Kidney glomerular epithelial cell (primary cell): Measurements from ENCODE around the gene EVA1B.
A peak's percentile ranks its signal among the peaks of the same experiment; 100 is the strongest.

Experiments used
- DNase-seq: peaks from one replicate; lab custom pipeline; 2025; lab: John Stamatoyannopoulos, UW

EVA1B gene

DNA sequence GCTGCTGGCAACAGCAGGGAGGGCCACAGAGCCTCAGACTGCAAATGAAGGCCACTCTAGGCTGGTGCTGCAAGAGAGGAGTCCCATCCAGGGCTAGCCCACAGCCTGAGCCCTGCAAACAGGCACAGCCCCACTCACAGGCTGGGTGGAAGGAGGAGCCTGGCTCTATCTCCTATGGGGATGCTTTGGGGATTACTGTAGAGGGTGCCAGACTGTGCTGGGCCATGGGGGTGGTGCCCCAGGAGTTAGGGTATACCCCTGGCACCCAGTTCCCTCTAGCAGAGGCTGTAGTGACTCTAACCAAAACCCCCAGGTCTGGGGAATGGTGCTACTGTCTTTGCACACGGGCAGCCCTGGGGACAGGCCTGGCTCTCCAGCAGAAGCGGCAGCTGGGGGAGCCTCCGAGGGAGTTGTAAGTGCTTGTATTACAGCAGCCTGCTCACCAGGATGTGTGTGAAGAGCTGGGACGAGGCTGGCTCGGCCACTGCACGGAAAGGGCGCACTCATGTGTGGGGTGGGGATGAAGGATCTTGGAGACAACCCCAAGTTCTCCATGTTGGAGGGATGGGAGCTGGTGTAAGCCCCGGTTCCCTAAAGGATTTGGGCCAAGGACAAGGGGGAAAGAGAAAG, 23.4 kb upstream of the EVA1B start:
- no peak for DNase-seq

DNA sequence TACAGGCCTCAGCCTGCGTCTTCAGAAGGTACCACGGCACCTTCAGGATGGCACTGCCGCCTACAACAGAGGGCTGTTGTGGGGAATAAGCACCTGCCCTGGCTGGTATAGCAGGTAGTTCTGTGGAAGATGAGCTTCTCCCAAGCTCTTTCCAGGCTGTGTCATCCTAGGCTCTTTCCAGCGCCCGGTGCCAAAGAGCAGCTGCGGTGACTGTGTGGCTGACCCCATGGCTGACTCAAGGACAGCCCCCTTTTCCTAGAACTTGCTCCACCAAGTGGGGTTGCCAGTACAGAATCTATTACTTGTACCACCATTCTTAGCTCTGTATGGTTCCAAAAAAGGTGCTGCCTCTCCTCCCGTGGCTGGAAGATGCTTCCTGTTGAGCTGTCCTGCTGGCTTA, 21.9 kb upstream of the EVA1B start:
- DNase-seq: no peak

DNA sequence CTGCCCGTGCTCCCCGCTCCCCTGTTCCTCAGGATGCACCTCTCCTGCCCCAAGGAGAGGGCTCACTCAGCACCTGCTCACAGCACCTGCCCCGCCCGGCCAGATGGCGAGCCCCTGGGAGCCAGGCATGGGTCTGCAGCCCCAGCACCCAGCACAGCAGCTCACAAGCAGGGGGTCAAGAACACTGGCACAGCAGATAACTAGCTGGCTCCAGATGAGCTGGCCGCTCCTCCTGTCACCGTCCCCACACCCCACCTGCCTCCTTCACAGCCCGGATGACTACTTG, 20.9 kb upstream of the EVA1B start:
- no peak for DNase-seq

DNA sequence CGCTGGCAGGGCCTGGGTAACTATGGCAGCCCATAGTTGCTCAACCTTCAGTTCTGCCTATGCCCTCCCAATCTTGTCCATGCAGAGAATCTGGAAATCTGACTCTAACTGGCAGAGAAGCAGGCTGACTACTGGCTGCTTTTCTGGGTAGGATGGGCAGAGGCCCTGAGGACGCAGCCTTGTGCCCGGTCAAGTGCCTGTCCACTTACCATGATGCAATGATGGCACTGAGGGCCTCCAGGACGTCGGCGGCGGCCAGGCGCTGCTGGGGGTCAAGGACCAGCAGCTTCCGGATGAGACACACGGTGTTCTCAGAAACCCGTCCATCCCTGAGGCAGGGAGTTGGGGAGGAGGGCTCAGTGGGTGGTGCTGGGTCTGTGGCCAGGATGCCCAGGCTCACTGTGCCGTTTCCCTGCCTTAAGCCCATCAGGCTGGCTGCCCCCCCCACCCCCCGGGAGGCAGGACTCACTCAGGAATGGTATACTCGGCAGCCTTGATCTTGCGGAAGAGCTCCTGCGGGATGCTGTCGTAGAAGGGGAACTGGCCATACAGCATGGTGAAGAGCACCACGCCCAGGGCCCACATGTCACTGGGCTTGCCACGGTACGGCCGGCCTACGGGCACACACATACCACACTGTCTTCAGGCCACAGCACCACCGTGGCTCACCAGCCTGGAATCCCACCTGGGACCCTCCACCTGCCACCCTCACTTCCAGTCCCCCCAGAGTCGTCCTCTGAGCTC, 20.4 kb upstream of the EVA1B start:
- no peak for DNase-seq

DNA sequence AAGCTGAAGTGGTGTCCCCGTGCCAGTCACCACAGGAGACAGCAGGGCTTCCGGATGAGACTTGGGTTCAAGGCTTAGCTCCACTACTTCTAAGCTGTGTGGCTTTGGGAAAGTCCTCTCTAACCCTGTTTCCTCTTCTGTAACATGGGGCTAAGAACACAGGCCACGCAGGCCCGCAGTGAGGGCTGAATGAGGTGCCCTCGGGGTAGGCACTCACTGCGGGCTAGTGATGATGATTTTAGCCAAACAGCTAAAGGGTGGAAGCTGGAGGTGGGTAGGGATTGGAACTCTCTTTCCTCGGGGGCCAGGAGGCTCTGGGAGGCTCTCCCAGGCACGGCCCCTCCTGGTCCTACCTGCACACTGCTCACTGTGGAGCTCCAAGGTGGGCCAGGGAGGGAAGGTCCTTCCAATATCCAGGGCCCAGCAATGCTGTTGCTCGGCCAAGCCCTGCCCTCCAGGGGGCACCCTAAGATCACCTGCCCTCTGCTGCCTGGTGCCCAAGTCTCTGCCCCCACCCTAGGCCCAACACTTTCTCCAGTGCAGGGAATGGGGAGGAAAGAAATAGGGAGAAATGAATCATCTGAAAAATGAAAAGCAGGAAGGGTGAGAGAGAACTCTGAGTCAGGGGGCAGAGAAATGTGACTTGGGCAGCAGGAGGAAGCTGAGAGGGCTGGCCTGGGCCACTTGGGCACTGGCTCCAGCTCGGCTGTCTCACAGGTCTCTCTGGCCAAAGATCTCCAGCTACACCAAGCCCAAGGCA, 19.2 kb upstream of the EVA1B start:
- DNase-seq: peak; percentile 64

DNA sequence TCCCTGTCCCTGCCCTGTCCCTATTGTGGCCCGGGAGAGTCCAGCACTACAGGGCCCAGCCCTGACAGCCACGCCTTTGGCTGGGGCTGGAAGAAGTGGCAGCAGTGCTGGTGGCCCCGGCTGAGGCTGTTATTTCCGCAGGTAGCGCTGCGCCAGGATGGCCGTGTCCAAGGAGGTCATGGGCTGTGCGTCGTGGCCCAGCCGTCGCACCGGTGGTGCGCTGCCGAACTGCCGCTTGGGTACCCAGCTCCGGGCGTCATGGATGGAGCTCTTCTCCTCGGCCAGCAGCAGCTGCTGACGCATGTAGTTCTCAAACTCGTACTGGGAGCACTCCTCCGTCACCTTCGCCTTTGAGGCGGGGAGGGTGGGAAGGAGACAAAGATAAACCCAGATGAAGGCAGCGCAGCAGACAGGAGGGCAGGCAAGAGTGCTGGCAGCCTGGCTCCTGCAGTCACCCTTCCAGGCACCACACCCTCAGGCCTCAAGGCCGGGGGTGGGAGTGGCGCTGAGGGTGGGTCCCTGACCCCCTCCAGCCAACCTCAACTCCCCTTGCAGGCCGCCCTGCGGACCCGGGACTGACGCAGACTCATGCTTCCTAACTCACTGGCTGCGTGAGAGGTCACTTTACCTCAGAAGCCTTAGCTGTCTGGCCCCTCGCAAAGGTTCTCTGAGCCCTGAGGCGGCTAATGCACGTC, 18.3 kb upstream of the EVA1B start:
- DNase-seq: no peak

DNA sequence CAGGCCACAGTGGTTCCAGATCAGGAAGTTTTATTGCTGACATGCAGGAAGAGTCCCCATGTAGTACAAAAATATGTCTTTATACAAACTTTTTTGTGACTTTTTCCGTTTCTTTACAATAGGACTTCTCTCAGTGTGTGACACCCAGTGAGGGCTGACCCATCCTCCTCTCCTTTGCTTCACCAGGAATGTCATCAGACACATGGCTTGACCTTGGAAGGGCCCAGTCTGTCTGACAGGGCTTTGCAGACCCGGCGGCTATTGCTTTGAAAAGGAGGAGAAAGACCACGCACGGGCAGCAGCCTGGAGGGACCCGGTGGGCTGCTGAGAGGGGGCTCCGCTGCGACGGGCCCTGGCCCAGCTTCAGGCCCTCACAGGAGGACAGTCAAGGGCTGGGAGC, 16.2 kb upstream of the EVA1B start:
- DNase-seq: no peak

DNA sequence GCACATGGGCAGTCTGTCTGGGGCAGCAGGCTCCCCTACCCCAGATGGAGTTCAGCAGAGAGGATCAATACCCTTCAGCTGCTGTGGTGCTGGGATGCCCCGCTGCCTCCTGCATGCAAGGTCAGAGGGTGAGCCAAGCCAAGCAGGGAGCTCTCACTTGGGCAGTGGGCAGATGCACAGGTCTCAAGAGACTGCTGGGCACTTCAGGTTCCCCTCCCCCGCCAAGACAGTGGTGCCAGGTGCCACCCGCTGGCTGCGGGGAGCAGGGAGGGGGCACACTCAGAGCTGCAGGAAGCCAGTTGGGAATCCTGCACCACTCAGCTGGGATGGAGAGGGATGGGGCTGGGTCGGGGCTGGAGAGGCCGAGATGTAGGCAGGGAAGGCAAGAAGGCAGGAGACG, 15.8 kb upstream of the EVA1B start:
- DNase-seq: no peak

DNA sequence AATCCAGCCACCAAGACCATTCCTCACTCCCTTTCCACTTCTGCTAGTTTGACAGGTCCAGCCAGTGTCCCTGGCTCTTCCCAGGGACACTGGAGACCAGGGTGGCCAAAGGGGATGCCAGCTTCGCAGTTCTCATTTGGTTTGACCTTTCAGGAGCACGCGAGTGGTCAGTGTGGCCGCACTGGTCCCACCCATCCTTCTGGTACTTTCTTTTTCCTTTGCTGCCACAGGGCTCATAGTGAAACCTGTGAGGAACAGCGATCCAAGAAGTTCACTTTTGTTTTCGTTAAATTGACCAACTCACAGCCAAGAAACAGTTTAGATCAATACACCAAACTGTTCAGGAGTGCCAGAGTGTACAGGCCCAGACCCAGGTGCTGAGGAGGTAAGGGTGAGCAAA, 14.4 kb upstream of the EVA1B start:
- DNase-seq: no peak

DNA sequence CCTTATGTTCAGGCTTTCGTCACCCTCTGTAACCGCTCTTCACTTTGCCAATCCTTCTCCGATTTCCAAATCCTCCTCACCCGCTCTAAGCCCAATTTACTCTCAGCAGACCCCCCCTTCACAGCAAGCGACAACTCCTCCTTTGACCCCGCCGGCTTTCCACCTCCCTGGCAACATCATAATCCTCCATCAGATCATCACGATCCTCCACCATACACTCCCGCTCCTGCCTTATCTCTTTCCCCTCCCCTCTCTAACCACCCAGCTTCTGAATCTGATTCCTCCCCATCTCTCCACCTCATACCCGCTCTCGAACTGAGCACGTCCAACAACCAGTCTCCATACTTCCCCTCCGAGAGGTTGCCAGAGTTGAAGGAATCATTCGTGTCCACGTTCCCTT, 7.5 kb upstream of the EVA1B start:
- no peak for DNase-seq

DNA sequence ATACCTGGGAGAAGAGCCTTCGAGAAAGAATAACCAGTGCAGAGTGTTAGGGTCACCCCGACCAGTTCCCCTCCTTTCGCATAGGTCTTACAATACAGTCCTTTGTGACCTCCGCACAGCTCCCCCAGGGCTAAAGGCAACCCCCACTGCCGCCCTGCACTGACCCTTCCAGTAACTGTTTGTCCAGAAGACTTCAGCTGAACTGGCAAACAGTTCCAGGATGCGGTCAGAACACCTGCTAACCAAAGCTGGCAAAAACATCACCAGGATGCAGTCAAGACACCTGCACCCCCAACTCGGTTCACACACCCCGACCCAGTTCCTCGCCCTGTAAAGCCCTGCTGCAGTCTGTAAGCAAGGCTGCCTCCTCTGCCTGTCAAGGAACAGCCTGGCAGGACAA, 6.4 kb upstream of the EVA1B start:
- DNase-seq: no peak

DNA sequence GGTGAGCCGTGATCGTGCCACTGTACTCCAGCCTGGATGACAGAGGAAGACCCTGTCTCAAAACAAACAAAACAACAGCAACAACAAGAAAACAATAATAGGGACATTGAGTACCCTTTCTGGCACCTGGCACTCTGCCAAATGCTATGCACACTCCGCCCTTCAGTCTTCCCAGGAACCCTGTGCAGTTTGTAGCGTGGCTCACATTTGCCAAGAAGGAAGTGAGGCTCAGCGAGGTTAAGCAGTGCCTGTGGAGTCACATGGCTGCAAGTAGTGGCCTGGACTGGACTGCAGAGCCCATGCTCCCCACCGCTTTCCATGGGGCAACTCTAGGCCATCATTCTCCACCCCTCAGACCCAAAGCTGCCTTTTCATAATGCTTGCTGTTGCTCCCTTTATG, 5.3 kb upstream of the EVA1B start:
- no peak for DNase-seq

DNA sequence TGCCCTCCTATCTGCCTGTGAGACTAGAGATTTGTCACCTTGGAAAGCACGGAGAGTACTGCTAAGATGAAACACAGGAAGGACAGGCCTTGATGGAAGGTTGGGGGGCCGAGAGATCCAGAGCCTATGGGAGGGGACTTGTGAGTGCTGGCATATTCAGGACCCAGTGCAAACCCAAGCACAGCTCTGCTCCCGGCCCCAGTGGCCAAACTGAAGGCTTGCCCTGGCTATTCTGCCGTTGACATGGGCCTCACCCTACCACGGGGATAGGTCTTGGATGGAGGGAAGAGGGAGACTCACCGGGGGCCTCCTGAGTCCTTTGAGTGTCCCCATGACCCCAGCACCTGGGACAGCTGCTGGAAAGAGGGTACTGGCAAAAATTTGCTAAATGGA, 4.6 kb upstream of the EVA1B start:
- DNase-seq: no peak

DNA sequence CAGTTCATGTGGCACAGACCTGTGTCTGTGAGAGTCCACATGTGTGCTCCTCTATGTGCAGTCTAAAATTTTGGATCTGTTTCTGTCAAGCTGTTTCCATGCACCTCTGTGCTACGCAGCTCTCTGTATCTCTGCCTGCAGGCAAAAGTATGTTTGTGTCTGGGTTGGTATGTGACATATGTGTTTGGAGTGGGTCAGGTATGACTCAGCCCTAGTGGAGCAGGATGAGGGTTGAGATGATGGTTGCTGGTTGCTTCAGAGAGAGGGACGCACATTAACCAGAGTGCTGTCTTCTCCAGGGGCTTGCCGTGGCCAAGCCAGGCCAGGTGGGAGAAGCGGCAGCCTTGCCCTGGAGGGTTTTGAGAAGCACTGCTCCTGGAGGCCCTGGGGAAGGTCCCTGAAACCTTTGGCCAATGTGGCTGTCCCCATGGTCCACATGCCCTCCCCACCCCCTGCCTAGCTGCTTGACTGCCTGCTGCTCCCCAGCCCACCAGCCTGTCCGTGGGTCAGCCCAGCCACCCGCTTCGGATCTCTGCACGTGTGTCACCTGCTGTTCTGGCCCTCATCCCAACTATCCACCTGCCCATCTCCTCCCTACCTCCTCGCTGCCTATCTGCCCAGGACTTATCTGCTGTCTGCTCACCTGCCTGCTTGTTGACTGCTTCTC, 4.1 kb upstream of the EVA1B start:
- no peak for DNase-seq

DNA sequence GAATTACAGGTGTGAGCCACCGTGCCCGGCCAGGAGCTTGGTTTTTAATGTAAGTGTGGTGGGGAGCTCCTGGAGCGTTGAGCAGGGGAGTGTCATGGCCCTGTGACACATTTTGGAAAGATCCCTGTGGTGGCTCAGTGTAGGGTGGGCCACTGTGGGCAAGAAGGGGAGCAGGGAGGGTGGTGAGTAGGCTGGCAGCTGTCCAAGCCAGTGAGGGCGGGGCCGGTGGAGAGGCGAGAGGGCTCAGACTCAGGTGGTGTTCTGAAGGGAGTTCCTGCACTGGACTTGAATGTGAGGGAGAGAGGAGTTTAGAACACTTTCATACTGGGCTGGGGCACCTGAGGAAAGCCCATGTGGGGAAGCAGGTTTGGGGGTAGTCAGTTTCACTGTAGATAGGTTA, 3.1 kb upstream of the EVA1B start:
- DNase-seq: no peak

DNA sequence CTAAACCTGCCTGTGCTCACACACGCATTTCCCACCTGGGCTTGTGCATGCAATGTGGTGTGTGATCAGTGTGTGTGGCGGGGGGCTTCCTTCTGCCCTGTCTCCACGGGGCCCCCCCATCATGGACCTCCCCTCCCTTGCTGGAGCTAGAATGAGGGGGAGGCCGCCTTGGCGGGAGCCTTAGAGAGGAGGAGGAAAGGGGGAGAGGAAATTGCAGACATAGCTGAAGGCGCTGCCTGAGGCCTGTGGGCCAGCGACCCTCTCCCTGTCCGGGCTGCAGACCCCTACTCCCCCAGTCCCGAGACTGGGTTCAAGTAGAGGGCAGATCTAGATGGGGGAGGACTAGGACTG, 883 bp upstream of the EVA1B start:
- peak; percentile 42 for DNase-seq

DNA sequence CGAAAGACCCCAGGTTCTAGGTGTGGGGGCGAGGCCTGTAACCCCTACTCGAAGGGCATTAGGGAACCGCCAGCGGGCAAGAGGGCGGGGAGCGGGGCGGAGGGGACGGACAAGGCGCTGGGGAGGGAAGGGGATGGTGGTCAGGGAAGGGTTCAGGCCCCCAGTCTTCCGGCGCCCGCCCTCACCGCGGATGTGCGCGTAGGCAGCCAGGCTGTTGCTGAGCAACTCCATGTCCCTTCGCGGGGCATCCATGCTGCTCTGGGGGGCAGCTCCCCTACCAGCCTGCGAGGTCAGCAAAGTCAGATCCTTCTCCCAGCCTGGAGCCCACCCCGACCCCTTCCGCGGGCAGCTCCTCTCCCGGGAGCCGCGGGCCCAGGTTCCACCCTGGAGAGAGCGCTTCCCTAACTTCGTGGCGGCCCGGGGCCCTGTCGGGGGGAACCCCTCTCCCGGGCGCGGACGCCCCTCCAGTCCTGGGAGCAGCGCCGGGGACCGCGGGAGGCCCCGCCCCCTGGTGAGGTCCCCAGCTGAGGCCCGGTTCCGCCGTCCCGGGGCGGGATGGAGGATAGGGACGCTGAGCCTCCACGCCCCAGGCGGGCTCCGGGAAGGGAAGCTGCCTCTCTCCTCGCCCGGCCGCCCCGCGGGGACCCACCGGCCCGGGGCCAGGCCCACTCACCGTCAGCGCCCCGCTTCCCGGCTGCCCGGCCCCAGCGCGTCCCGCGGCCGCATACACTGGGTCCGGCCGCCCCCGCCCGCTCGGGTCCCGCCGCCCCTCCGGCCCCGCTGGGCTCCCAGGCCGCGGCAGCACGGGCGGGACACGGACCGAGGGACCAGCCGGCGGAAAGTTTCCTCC, 434 bp downstream of the EVA1B start:
- DNase-seq: no peak

DNA sequence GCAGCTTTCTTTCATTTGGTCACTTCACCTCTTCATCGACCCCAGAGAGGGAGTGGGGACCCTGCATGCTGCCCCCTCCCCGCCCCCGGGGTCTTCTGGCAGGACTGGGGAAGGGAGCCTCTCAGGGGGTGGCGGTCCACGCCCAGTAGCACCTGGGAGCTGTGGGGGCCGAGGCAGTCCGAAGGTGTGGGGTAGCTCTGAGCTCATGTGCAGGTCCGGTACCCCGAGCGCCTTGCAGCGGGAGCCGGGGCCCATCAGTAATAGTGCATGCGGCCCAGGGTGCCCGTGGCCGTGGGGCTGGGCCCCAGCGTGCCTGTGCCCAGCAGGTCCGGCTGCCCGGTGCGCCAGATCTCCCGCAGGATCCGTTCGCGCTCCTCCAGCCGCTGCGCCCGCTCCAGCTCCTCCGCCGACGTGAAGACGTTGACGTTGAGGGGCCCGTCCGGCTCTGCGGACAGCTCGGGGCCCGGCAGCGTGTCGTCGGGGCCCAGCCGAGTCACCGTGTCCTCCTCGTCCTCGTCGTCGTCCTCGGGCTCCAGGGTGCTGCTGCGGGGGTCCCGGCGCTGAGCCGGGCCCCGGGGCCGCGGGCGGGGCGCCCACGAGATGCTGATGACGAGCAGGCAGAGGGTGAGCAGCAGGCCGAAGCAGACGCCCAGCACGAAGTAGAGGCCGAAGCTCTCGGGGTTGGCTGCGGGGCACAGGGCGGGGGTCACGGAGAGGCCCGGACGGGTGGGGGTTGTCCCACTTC, 1.2 kb downstream of the EVA1B start:
- no peak for DNase-seq

DNA sequence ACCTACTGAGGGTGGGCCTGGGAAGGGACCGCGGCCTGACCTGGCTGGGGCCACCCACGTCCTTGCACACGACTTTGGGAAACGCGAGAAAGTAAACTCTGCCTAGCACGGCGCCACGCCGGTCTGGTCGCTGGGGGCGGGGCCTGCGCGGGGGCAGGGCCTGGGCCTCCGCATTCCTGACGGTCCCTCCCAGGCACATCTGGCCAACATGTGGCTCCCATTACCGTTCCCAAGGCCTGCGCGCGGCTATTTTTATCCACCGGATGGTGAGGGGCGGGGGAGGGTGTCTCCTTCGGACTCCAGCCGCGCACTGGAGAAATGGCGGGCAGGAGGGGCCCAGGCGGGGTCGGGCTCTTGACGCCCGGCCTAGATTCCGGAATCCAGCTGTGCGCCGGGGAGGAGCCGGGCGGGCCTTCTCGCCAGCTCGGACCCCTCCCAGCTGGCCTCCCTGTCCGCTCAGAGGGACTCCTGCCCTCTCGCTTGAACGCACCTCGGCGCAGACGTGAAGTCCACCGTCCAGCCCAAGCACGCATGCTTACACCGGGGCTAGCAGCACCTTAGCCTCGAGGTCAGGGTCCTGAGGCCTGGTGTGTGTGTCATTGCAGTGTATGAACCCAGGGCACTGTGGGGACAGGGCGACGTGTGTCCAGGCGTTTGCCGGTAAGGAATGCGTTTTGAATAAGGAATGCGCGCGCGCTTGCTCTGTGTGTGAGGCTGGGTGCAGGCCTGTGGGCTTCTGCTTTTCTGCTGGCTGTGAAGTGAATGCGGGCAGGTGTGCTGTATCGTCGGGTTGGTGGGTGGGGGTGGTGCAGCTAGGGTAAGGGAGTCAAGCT, 2.1 kb downstream of the EVA1B start:
- DNase-seq: peak; percentile 16

DNA sequence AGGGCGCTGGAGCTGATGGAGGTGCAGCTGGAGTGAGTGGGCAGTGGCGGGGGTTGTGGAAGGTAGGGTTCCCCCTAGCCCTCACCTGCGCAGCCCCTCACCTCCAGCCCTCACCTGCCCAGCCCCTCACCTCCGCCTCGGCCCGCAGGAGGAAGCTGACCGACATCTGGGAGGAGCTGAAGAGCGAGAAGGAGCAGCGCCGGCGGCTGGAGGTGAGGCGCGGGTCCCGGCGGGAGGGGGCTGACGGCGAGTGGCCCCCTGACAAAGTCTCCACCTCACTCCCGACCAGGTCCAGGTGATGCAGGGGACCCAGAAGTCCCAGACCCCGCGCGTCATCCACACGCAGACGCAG, 2.7 kb downstream of the EVA1B start:
- DNase-seq: no peak
